H1 (cell line): ENCODE measurements around the gene OR4M1. TPM values are rescaled to one million over a fixed set of nuclear protein-coding genes. Genes with fewer than 3 reads are reported as not detected.

ENCODE experiments used
- CTCF ChIA-PET: fragments of 300-600 bp; sonication (Branson Sonifier 250); formaldehyde crosslinking; loops from one replicate; lab custom pipeline; 2021; ENCODE audit not compliant: partially characterized antibody; lab: Charles Lee
- POLR2A ChIA-PET: fragments of 300-600 bp; sonication (Branson Sonifier 250); formaldehyde crosslinking; loops from one replicate; lab custom pipeline; 2021; ENCODE audit warnings: inconsistent platforms; ENCODE audit not compliant: partially characterized antibody; lab: Charles Lee
- DNase-seq, 2 experiments: peaks; one replicate each; pipeline versions ENCODE4 v3.0.0 to v3.0.0-alpha.2; 2010 to 2022; ENCODE audit warnings: low spot score in 2 of 2, low read depth in 1 of 2, mixed read lengths in 1 of 2
- FAIRE-seq: peaks from 2 replicates; lab custom pipeline; 2011; peaks lifted over from hg19 to GRCh38; lab: Jason Lieb, UNC
- H2AFZ ChIP-seq: 2 replicates; pipeline ENCODE4 v1.8.1; 2012; ENCODE audit warnings: low read length, inconsistent platforms
- H2AK5ac ChIP-seq: 2 replicates; pipeline ENCODE4 v1.6.1; 2013; ENCODE audit warnings: low read depth, low read length
- H2BK120ac ChIP-seq: replicated peaks from 2 replicates; pipeline ENCODE3; 2013; ENCODE audit warnings: low read depth, low read length, inconsistent platforms
- H2BK12ac ChIP-seq: 2 replicates; pipeline ENCODE4 v1.6.1; 2013; ENCODE audit warnings: low read depth, low read length
- H2BK15ac ChIP-seq: 2 replicates; pipeline ENCODE4 v1.6.1; 2013; ENCODE audit warnings: low read length
- H2BK20ac ChIP-seq: 2 replicates; pipeline ENCODE4 v1.6.1; 2013; ENCODE audit warnings: low read length
- H2BK5ac ChIP-seq: 2 replicates; pipeline ENCODE4 v1.6.1; 2013; ENCODE audit warnings: low read depth, low read length
- H3K14ac ChIP-seq: 2 replicates; pipeline ENCODE4 v1.6.1; 2013; ENCODE audit warnings: inconsistent platforms; ENCODE audit not compliant: insufficient read length
- H3K18ac ChIP-seq: 2 replicates; pipeline ENCODE4 v1.6.1; 2013; ENCODE audit warnings: low read length; ENCODE audit errors: extremely low read depth
- H3K23ac ChIP-seq: 2 replicates; pipeline ENCODE4 v1.6.1; 2013; ENCODE audit warnings: inconsistent platforms; ENCODE audit not compliant: insufficient read length
- H3K23me2 ChIP-seq: 2 replicates; pipeline ENCODE4 v1.6.1; 2013; ENCODE audit warnings: low read depth, low read length
- H3K27ac ChIP-seq: 2 replicates; pipeline ENCODE4 v1.6.1; 2011; ENCODE audit warnings: low read depth, low read length, inconsistent platforms
- H3K27me3 ChIP-seq, 4 experiments: replicated peaks in 1 of 4; 1 replicate in 1 of 4; 2 replicates in 3 of 4; pipeline versions ENCODE4 v1.6.1 to v1.8.1; 2011 to 2013; ENCODE audit warnings: low read length in 3 of 4, mild to moderate bottlenecking in 3 of 4, inconsistent platforms in 2 of 4, mixed read lengths in 2 of 4, moderate library complexity in 1 of 4; ENCODE audit not compliant: control insufficient read depth in 3 of 4, insufficient read depth in 3 of 4; ENCODE audit errors: extremely low read depth in 1 of 4
- H3K36me3 ChIP-seq, 4 experiments: 2 replicates each; pipeline versions ENCODE4 v1.6.1 to v1.8.1; 2011 to 2013; ENCODE audit warnings: mild to moderate bottlenecking in 4 of 4, low read length in 3 of 4, moderate library complexity in 2 of 4, control low read depth in 1 of 4, inconsistent platforms in 1 of 4; ENCODE audit not compliant: insufficient read depth in 4 of 4, control insufficient read depth in 2 of 4
- H3K4ac ChIP-seq: replicated peaks from 2 replicates; pipeline ENCODE3; 2013; ENCODE audit warnings: low read length, low read depth, mixed read lengths, inconsistent platforms; ENCODE audit not compliant: insufficient read length
- H3K4me1 ChIP-seq, 4 experiments: replicated peaks in 1 of 4; 1 replicate in 1 of 4; 2 replicates in 3 of 4; pipeline versions ENCODE4 v1.6.1 to v1.8.1; 2011 to 2013; ENCODE audit warnings: low read length in 3 of 4, inconsistent platforms in 2 of 4, mixed read lengths in 1 of 4; ENCODE audit not compliant: insufficient read depth in 4 of 4, control insufficient read depth in 3 of 4
- H3K4me2 ChIP-seq, 2 experiments: 2 replicates each; pipeline versions ENCODE4 v1.6.1 to v1.8.1; 2011 to 2013; ENCODE audit warnings: low read depth in 2 of 2, low read length in 2 of 2, control low read depth in 1 of 2, inconsistent platforms in 1 of 2, mild to moderate bottlenecking in 1 of 2; ENCODE audit not compliant: insufficient read depth in 1 of 2
- H3K4me3 ChIP-seq, 4 experiments: fragments of 200-600, 300-600 bp in 1 of 4; sonication (generic), shearing (Covaris generic), sonication (Bioruptor Twin) in 1 of 4; 2 replicates each; pipeline versions ENCODE4 v1.5.1 to v1.8.1; 2011 to 2016; ENCODE audit warnings: low read length in 4 of 4, low read depth in 3 of 4, control low read depth in 2 of 4, inconsistent platforms in 2 of 4, mild to moderate bottlenecking in 2 of 4, mixed read lengths in 1 of 4, moderate library complexity in 1 of 4; ENCODE audit not compliant: insufficient read depth in 2 of 4; ENCODE audit errors: extremely low read depth in 1 of 4
- H3K56ac ChIP-seq: replicated peaks from 2 replicates; pipeline ENCODE3; 2013; ENCODE audit warnings: low read depth, mild to moderate bottlenecking, mixed read lengths, low read length, inconsistent platforms; ENCODE audit not compliant: insufficient read length
- H3K79me1 ChIP-seq: 2 replicates; pipeline ENCODE4 v1.6.1; 2013; ENCODE audit warnings: low read depth, low read length, control low read depth
- H3K79me2 ChIP-seq, 2 experiments: 2 replicates each; pipeline versions ENCODE4 v1.6.1 to v1.8.1; 2012 to 2013; ENCODE audit warnings: low read length in 2 of 2, mild to moderate bottlenecking in 2 of 2, inconsistent platforms in 1 of 2; ENCODE audit not compliant: insufficient read depth in 2 of 2, control insufficient read depth in 1 of 2
- H3K9ac ChIP-seq, 4 experiments: replicated peaks in 1 of 4; 1 replicate in 1 of 4; 2 replicates in 3 of 4; pipeline versions ENCODE4 v1.6.1 to v1.8.1; 2011 to 2013; ENCODE audit warnings: low read depth in 3 of 4, low read length in 3 of 4, control low read depth in 2 of 4, mild to moderate bottlenecking in 2 of 4, moderate library complexity in 2 of 4, inconsistent platforms in 1 of 4; ENCODE audit errors: extremely low read depth in 1 of 4
- H3K9me3 ChIP-seq, 2 experiments: 2 replicates each; pipeline versions ENCODE4 v1.6.1 to v1.8.1; 2012 to 2013; ENCODE audit warnings: mild to moderate bottlenecking in 2 of 2, moderate library complexity in 2 of 2, control low read depth in 1 of 2, inconsistent platforms in 1 of 2, low read depth in 1 of 2, low read length in 1 of 2, mixed read lengths in 1 of 2; ENCODE audit not compliant: insufficient read depth in 2 of 2
- H4K20me1 ChIP-seq, 2 experiments: replicated peaks in 1 of 2; 2 replicates each; pipeline versions ENCODE3 to v1.8.1; 2011 to 2013; ENCODE audit warnings: inconsistent platforms in 2 of 2, low read length in 2 of 2, mild to moderate bottlenecking in 1 of 2; ENCODE audit not compliant: insufficient read depth in 2 of 2, control insufficient read depth in 1 of 2
- H4K5ac ChIP-seq: 2 replicates; pipeline ENCODE4 v1.6.1; 2013; ENCODE audit warnings: low read length, low read depth, mixed read lengths, inconsistent platforms; ENCODE audit not compliant: insufficient read length
- H4K8ac ChIP-seq: 2 replicates; pipeline ENCODE4 v1.8.0; 2013; ENCODE audit warnings: mild to moderate bottlenecking, moderate library complexity, low read length, inconsistent platforms; ENCODE audit not compliant: insufficient read depth; ENCODE audit errors: extremely low read depth
- H4K91ac ChIP-seq: replicated peaks from 2 replicates; pipeline ENCODE3; 2013; ENCODE audit warnings: low read length, mixed read lengths, inconsistent platforms; ENCODE audit not compliant: insufficient read length
- ATF3 ChIP-seq: IDR thresholded peaks from 2 replicates; pipeline ENCODE4 v1.6.1; 2011; ENCODE audit warnings: low read depth, mild to moderate bottlenecking, low read length; ENCODE audit not compliant: insufficient read depth
- BRCA1 ChIP-seq: IDR thresholded peaks from 2 replicates; pipeline ENCODE4 v1.6.1; 2012; ENCODE audit warnings: low read depth, low read length, improper control_type of control experiment
- EZH2 ChIP-seq: fragments of 200-600 bp; sonication (generic); IDR thresholded peaks from 2 replicates; pipeline ENCODE4 v1.7.1; 2012; ENCODE audit warnings: low read depth, mild to moderate bottlenecking, moderate library complexity, low read length, inconsistent platforms; ENCODE audit not compliant: severe bottlenecking
- HDAC2 ChIP-seq, 2 experiments: fragments of 300-600 bp in 1 of 2; sonication (generic) in 1 of 2; IDR thresholded peaks; 2 replicates each; pipeline ENCODE4 v1.6.1; 2011 to 2012; ENCODE audit warnings: low read depth in 2 of 2, low read length in 2 of 2, mild to moderate bottlenecking in 2 of 2, moderate library complexity in 2 of 2, borderline replicate concordance in 1 of 2, inconsistent platforms in 1 of 2
- NANOG ChIP-seq: IDR thresholded peaks from 2 replicates; pipeline ENCODE4 v1.6.1; 2011; ENCODE audit warnings: low read length, low read depth, mild to moderate bottlenecking, inconsistent platforms; ENCODE audit not compliant: insufficient read depth, poor library complexity, severe bottlenecking
- RXRA ChIP-seq: IDR thresholded peaks from 2 replicates; pipeline ENCODE4 v1.6.1; 2011; ENCODE audit warnings: low read depth, mild to moderate bottlenecking, low read length, moderate library complexity; ENCODE audit not compliant: insufficient read depth
- SIX5 ChIP-seq: IDR thresholded peaks from 2 replicates; pipeline ENCODE4 v1.6.1; 2011; ENCODE audit warnings: mild to moderate bottlenecking, low read depth, low read length
- TAF7 ChIP-seq: optimal IDR thresholded peaks from 2 replicates; pipeline ENCODE3; 2011; ENCODE audit warnings: low read depth, mild to moderate bottlenecking, inconsistent platforms, low read length, moderate library complexity, borderline replicate concordance
- TCF12 ChIP-seq: IDR thresholded peaks from 2 replicates; pipeline ENCODE4 v1.6.1; 2011; ENCODE audit warnings: low read depth, mild to moderate bottlenecking, low read length
- ZNF274 ChIP-seq: IDR thresholded peaks from 2 replicates; pipeline ENCODE4 v1.7.0; 2012; ENCODE audit warnings: low read length, borderline replicate concordance; ENCODE audit errors: extremely low read depth
- WGBS, 2 experiments: shearing (Covaris generic) in 1 of 2; methylation state at CpG; one replicate each; pipeline versions ENCODE4 v1.1.6 to v1.1.7; 2013 to 2015; ENCODE audit warnings: low lambda C conversion rate in 2 of 2, mixed read lengths in 2 of 2, inconsistent platforms in 1 of 2, low coverage in 1 of 2, missing lambda C conversion rate in 1 of 2; ENCODE audit not compliant: insufficient replicate concordance in 2 of 2, insufficient coverage in 1 of 2, insufficient read length in 1 of 2; ENCODE audit errors: extremely low coverage in 1 of 2, missing lambda C conversion rate in 1 of 2; 5-methylcytosine and 5-hydroxymethylcytosine counted together
- polyA plus RNA-seq, 7 experiments: library from polyadenylated mRNA; depleted of rRNA in 3 of 7; stranded (reverse) in 5 of 7; unstranded in 2 of 7; fragments of >200 nt in 5 of 7; fragments of 200-250 nt in 2 of 7; gene quantifications; 1 replicate in 5 of 7; 2 replicates in 1 of 7; 4 replicates in 1 of 7; pipeline versions ENCODE4 v1.2.1 to v1.2.3, GENCODE V29; 2011 to 2013; ENCODE audit warnings: missing spikeins in 2 of 7, mixed read lengths in 2 of 7
- total RNA-seq: library from RNA; stranded (reverse); fragmentation: NEBNext Ultra II Directional; extraction: Animal tissue kit (Norgen Biotek cat#: 25700); gene quantifications from 2 replicates; pipeline ENCODE4 v1.2.1, GENCODE V29; 2021
- TF ChIP-seq, protein P1 (sequence below): IDR thresholded peaks from 2 replicates; pipeline ENCODE4 v1.6.1; 2012; ENCODE audit warnings: low read length, inconsistent platforms

Gene OR4M1
- total and polyA plus RNA-seq, 2 of the 8 experiments (the other 6 are each of a cell fraction or from before 2014, with no cell fraction given), result not detected

DNA sequence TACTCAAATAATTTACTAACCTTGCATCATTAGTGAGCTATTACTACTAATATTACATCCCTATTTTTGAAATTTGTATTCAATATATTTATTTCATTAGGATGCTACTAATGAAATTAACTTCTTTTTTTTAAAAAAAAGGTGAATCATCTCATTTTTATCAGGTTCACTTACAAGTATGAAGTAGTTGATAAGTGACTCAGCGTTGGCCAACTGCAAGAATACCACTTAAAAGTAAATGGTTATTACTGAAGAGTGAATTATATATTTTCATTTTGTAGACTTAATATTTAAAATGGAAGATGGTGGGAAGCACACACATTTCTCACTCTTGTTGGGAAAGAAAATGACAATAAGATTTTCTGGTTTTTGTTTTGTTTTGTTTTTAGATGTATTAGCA is 49.9 kb downstream of the OR4M1 start:
- Histone ChIP-seq H3K27me3 (no peaks in the 10 kb centered on the region), H3K4ac (no peak overlapping the region), H3K23me2 (no peaks in the 10 kb centered on the region), H2BK15ac (no peak overlapping the region), H3K36me3 (no peaks in the 10 kb centered on the region), H3K9me3 (peaks cover 16 to 30% of the 10 kb centered on the region in 2 experiments; a peak in 3 of 4 replicates), H3K27ac (no peak overlapping the region), H4K5ac (no peak overlapping the region), H3K79me2 (no peaks in the 10 kb centered on the region), H3K4me3 (no peak overlapping the region), H2BK20ac (no peak overlapping the region), H3K14ac (no peak overlapping the region), H3K4me2 (no peak overlapping the region), H4K20me1 (no peaks in the 10 kb centered on the region), H3K9ac (no peak overlapping the region), H2BK120ac (no peak overlapping the region), H4K8ac (no peak overlapping the region), H3K18ac (no peak overlapping the region), H3K23ac (no peak overlapping the region), H3K4me1 (no peaks in the 10 kb centered on the region), H3K56ac (no peak overlapping the region), H2AK5ac (no peak overlapping the region), H3K79me1 (no peaks in the 10 kb centered on the region), H2BK12ac (no peak overlapping the region), H2BK5ac (no peak overlapping the region), H4K91ac (no peak overlapping the region), H2AFZ (no peak overlapping the region)
- WGBS, 2 experiments, result 67% methylated on average over 1 of the region's 1 CpG; no CpG with 5 or more reads in 1 of the 2 experiments
- FAIRE-seq (no peak), DNase-seq (no peak)
- ChIA-PET POLR2A (no interaction called here), CTCF (no interaction called here)
- no peak for TF ChIP-seq ATF3
- no peak for TF ChIP-seq TCF12
- no peak for TF ChIP-seq HDAC2 (IDR thresholded peaks at IDR 0.05; ENCODE audit: borderline replicate concordance in 1 of 2, low read depth in 2 of 2, low read length in 2 of 2)
- TF ChIP-seq TAF7, result no peak
- no peak for TF ChIP-seq NANOG
- no peak for TF ChIP-seq RXRA
- no peak for TF ChIP-seq EZH2
- no peak for TF ChIP-seq BRCA1
- TF ChIP-seq, protein P1, sequence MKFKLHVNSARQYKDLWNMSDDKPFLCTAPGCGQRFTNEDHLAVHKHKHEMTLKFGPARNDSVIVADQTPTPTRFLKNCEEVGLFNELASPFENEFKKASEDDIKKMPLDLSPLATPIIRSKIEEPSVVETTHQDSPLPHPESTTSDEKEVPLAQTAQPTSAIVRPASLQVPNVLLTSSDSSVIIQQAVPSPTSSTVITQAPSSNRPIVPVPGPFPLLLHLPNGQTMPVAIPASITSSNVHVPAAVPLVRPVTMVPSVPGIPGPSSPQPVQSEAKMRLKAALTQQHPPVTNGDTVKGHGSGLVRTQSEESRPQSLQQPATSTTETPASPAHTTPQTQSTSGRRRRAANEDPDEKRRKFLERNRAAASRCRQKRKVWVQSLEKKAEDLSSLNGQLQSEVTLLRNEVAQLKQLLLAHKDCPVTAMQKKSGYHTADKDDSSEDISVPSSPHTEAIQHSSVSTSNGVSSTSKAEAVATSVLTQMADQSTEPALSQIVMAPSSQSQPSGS, result no peak
- TF ChIP-seq ZNF274, result no peak
- TF ChIP-seq SIX5, result no peak
